Measurements from ENCODE around the gene HPSE.
"Not testable (repeated sequence)": the region's sequence is repeated elsewhere in the genome, so short reads cannot be mapped to it uniquely, and the experiment has no call there.

DNA sequence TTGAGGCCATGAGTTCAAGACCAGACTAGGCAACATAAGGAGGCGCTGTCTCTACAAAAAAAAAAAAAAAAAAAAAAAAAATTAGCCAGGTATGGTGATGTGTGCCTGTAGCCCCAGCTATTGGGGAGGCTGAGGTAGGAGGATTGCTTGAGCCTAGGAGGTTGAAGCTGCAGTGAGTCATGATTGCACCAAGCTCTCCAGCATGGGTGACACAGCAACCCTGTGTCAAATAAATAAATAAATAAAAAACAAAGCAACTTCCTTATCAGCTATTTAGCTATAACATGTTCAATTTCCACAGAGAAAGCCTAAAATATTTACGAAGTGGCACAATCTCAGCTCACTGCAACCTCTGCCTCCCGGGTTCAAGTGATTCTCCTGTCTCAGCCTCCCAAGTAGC lies 60.7 kb downstream of the HPSE start:
- TF ChIP-seq, protein P1, sequence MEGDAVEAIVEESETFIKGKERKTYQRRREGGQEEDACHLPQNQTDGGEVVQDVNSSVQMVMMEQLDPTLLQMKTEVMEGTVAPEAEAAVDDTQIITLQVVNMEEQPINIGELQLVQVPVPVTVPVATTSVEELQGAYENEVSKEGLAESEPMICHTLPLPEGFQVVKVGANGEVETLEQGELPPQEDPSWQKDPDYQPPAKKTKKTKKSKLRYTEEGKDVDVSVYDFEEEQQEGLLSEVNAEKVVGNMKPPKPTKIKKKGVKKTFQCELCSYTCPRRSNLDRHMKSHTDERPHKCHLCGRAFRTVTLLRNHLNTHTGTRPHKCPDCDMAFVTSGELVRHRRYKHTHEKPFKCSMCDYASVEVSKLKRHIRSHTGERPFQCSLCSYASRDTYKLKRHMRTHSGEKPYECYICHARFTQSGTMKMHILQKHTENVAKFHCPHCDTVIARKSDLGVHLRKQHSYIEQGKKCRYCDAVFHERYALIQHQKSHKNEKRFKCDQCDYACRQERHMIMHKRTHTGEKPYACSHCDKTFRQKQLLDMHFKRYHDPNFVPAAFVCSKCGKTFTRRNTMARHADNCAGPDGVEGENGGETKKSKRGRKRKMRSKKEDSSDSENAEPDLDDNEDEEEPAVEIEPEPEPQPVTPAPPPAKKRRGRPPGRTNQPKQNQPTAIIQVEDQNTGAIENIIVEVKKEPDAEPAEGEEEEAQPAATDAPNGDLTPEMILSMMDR (IDR thresholded peaks at IDR 0.05; ENCODE audit: extremely low read depth in 1 of 2, insufficient read depth in 1 of 2, low read depth in 1 of 2, low read length in 2 of 2) = not testable (repeated sequence)
- TF ChIP-seq POLR2AphosphoS5 (IDR thresholded peaks at IDR 0.05; ENCODE audit: insufficient read depth, low read depth, low read length); POLR2A (IDR thresholded peaks at IDR 0.05; ENCODE audit: low read depth, low read length); EZH2 (IDR thresholded peaks at IDR 0.05; ENCODE audit: borderline replicate concordance, low read depth, low read length, severe bottlenecking); MAX (IDR thresholded peaks at IDR 0.05; ENCODE audit: insufficient read depth, insufficient read length); FOS (IDR thresholded peaks at IDR 0.05; ENCODE audit: borderline replicate concordance, insufficient read depth, low read length); MYC (IDR thresholded peaks at IDR 0.05; ENCODE audit: low read depth, low read length): not testable (repeated sequence)
